ENCODE results near the gene MATK.
A peak's percentile ranks its signal among the peaks of the same experiment; 100 is the strongest.
"Not testable (repeated sequence)": the region's sequence is repeated elsewhere in the genome, so short reads cannot be mapped to it uniquely, and the experiment has no call there.

The MATK gene

DNA sequence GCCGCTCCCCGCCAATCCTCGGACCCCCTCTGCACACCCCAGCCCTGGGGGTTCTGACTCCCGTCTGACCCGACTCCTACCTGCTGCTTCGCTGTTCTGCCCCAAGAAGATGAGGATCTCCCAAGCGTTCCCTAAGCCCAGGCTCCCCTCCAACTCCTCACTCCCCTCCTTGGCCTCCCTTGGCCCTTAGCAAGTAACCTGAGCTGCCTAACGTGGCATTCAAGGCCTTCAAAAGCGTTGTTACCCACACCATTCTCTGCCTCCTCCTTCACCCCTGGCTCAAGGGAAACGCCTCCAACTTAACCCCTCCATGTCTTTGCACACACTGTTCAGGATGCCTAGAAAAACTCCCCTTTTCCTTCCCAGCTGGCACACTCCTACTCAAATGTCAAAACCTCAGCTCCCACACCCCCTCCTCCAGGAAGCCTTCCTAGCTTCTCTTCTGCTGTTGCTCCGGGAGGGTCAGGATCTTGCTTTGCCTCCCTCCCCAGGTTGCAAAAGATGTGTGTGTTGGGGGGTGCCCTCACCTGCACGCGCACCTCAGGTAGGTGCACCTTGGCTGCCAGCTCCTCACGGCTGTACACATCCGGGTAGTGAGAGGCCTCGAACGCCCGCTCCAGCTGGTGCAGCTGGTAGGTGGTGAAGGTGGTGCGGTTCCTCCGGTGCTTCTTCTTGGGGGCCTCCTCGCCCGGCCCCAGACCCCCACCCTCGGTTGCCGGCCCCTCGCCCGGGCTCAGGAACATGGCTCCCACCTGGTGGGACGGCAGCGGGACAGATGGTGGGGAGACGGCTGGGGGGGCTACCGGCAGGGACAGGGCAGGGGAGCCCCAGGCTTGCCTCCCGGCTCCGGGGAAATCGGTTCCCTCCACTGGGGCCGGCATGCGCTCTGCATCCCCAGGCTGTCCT lies 14.9 kb downstream of the MATK start:
- no peak for DNase-seq (ENCODE audit: low read depth in 4 of 4, low spot score in 1 of 4)

DNA sequence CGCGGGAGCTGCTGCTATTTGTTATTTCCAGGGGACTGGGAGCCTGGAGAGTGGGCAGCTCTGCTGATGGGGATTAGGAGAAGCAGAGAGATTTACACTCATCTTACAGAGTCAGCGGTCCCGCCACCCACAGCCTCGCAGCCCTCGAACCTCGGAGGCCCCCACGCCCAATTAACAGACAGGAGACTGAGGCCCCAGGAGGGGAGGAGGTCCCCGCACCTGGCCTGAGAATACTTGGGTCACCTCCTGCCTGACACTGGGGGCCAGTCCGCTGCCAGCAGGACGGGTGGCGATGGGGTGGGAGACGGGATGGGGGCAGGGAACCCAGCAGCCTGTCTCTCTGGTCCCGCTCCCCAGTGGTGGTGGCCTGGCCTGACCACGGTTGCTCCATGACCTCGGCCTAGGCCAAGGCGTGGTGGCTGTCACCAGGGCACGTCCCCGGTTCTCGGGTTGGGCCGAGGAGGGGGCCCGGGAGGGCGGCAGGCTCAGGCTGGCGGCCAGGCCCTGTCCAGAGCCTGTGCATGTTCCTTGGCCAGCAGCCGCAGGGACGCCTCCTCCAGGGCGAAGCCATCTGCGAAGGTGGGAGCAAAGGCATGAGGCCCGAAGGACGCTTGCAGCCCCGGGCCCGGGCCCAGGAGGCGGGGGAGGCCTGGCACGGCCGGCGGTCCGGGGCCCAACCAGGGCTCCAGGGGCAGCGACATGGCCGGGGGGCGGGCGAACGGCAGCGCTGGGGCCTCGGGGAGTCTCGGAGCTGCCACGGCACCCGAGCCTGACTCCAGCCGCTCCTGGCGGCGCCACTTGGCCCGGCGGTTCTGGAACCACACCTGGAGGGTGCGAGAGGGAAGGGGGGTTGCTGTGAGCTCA lies 15.8 kb downstream of the MATK start:
- DNase-seq (ENCODE audit: low read depth in 4 of 4, low spot score in 1 of 4), result no peak

DNA sequence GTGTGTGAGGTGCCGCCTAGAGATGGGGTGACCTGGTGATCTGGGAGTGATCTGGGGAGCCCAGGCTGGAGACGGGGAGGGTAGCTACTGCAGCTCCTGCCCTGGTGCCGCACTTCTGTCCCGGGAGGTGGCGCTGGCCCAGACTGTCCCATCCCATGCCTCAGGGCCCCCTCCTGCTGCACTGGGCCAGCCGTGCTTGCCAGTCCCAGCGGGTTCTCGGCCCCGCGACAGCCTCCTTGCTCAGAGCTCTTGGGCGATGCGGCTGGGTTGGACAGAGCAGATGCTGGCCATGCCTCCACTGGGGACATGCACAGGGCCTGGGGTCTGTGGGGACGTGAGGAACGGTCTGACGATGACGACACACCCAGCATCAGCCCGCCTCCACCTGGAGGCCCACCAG lies 16.7 kb downstream of the MATK start:
- no peak for DNase-seq (ENCODE audit: low read depth in 4 of 4, low spot score in 1 of 4)

DNA sequence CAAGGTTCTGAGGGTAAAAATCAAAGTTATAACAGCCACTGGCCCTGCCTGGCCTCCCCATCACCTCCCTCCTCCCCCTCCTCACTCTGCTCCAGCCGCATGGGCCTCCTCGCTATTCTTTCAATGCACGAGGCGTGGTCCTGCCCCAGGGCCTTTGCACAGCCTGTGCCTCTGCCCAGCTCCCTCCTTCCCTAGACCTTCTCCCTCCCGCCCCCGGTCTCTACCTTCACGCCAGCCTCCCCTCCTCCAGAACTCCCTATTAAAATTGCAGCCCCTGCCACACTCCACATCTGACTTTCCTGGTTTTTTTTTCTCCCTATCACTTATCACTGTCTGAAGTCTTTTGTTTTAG lies 17.5 kb downstream of the MATK start:
- no peak for DNase-seq (ENCODE audit: low read depth in 4 of 4, low spot score in 1 of 4)

DNA sequence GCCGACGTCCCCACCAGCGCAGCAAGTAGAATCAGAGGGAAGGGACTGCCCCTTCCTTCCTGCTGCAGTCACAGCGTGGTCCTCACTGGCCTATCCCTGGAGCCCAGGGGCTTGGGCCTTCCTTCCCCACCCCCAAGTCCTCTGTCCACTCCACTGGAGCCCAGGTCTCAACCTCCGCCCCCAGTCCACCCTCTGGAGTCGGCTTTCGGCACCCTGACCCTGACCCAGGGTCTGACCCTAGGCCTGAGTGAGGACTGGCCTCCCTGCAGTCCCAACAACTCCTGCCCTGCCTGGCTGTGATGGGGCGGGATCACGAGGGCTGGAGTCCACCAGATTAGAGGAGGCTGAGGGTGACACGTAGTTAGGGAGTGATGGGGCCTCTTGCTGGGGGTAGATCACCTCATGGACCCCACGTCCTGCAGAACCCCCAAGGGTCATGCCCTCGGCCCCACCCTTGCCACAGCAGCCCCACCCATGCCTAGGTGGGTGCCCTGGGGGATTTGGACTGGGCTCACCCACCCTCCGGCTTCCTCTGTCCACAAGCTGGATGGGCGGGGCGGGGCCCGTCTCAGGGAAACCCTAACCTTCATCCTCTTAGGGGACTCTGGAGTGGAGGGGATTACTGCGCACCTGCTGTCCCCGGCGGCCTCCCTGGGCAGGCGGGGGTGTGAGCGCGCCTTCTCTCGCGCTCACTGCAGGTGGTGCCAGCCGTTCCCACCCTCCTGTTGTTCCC lies 18.0 kb downstream of the MATK start:
- no peak for DNase-seq (ENCODE audit: low read depth in 4 of 4, low spot score in 1 of 4)

DNA sequence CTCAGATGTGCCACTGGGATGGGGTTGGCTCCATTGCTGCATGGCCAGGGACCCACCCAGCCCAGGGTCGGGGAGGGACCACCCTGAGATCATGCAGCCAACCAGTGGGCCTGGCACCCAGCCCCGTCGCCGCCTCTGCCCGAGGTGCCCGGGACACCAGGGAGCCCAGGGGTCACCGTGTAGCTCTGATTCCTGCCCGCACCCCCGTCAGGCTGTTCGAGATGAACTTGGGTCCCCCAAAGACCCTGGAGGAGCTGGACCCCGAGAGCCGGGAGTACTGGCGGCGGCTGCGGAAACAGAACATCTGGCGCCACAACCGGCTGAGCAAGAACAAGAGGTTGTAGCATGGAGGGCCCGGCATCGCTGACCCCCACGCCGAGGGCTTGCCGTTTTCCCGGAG lies 19.1 kb downstream of the MATK start:
- no peak for DNase-seq (ENCODE audit: low read depth in 4 of 4, low spot score in 1 of 4)

DNA sequence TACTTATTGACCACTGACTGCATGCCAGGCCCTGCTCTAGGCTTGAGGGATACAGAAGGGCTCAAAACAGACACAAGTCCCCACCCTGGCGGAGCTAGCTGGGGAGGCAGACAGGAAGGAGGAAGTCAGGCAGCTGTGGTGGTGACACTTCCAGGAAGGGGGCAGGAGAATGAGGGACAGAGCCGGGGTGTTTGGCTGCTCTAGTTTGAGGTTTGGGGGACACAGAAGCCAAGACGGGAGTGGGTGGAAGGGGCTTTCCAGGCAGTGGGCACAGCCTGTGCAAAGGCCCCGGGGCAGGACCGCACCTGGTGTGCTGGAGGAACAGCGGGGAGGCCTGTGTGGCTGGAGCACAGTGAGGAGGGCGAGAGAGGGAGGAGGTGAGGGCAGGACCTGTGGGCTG lies 19.7 kb downstream of the MATK start:
- no peak for DNase-seq (ENCODE audit: low read depth in 4 of 4, low spot score in 1 of 4)

DNA sequence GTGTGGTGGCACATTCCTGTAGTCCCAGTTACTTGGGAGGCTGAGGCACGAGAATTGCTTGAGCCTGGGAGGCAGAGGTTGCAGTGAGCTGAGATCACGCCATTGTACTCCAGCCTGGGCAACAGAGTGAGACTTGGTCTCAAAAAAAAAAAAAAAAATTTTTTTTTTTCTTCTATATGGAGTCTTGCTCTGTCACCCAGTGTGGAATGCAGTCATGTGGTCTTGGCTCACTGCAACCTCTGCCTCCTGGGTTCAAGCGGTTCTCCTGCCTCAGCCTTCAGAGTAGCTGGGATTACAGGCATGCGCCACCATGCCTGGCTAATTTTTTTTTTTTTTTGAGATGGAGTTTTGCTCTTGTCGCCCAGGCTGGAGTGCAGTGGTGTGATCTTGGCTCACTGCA lies 20.4 kb downstream of the MATK start:
- not testable (repeated sequence) for DNase-seq (ENCODE audit: low read depth in 4 of 4, low spot score in 1 of 4)

DNA sequence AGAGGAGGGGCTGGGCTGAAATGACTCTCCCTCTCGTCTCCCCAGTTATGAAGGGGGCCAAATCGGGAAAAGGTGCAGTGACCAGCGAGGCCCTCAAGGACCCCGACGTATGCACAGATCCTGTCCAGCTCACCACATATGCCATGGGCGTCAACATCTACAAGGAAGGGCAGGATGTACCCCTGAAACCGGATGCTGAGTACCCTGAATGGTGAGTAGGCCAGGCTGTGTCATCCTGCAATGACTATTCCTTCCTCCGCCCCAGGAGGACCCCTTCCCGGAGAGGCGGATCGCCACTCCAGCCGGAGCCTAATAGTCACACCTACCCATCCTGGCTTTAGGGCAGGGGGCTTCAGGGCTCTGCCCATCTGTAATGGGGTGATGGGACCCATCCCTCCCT lies 21.1 kb downstream of the MATK start:
- DNase-seq (ENCODE audit: low read depth in 4 of 4, low spot score in 1 of 4), result no peak

DNA sequence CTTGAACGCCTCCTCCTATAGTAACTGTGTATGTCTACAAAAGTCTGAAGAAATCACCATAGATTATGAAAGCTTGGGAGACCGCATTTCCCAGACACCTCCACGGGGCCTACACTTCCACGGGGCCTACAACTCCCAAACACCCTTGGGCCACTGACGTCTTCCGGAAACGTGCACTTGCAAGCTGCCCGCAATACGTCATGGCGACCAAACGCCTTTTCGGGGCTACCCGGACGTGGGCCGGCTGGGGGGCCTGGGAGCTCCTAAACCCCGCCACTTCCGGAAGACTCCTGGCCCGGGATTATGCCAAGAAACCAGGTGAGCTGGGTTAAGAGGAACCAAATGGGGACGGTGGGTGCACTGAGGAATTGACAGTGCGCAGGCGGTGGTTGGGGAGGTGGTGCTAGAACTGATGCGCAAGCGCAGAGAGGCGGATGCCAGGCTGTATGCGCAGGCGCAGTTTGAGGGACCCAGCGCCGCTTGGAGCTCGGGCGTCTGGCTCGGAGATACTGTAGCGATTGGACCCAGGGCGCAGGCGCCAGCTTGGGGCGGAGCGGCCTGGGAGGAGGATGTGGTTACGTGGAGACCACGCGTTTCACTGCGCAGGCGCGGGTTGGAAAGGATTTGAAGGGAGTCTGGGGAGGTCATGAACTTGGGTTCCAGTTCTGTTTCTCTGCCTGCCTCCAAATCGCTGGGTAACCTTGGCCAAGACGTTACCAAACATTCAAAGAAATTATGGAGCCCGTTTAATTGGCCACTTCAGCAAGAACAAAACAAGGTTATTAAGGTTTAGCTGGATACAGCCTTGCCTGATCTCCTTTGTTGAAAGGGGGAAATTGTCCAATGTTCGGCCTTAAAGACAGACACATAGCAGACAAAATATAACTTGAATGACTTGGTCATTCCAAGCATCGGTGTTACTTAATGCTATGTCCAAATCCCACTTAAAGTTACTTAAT lies 23.4 kb downstream of the MATK start, which contains the start of gene MRPL54:
Gene MRPL54 (plus strand): TSS at position 182 of the 959 bp plus-strand sequence. CDS start 19 bp downstream, at position 201.
- peak; percentile 97 to 99 (median 98) for DNase-seq (ENCODE audit: low read depth in 4 of 4, low spot score in 1 of 4)

DNA sequence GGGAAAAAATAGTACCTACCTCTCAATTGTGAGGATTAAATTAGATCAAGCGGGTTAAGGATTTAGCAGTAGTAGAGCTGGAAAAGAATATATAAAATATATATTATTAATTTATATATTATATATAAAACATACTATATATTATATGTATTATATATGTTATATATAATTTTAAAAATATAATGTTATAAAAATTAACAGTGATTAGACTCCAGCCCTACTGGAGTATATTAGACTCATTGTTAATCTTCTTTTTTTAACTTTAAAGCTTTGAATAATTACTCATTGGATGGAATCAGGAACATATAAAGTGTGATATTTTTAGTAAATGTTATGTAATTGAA lies 24.1 kb downstream of the MATK start:
- no peak for DNase-seq (ENCODE audit: low read depth in 4 of 4, low spot score in 1 of 4)

DNA sequence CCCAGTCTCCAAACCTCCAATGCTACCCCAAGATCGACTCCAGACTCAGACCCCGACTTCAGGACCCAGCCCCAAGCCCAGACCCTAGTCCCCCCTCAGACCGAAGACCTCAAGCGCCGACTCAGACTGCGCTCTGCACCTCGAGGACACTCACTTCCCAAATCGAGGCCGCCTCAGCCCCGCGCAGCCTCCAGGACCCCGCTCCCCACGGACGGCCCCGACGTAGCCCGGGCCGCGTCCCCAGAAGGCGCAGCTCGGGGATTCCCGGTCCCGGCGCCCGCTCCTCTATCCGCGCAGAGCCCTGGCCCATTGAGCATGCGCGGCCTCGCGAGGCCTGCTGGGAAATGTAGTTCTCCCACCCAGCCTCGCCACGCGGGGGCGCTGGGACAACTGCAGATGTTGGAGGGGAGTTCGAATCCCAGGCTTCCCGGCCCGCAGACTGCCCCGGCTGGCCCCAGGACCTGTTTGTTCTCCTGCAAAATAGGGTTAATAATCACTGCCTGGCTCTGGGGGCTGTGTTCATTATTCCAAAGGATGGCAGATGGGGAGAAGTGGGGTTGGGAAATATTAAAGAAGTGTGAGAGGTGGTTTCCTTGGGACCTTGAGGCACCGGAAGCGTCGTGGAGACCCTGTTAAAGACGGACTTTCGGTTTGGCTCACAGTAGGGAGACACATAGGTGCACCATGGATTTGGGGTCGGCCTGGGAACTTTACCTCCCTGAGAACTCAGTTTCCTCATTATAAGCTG lies 24.6 kb downstream of the MATK start, which contains the start of gene APBA3:
Gene APBA3 (minus strand): TSS at position 311 of the 748 bp plus-strand sequence. CDS start 1,428 bp downstream, outside the sequence.
- DNase-seq (ENCODE audit: low read depth in 4 of 4, low spot score in 1 of 4), result peak; percentile 94 to 97 (median 96)

DNA sequence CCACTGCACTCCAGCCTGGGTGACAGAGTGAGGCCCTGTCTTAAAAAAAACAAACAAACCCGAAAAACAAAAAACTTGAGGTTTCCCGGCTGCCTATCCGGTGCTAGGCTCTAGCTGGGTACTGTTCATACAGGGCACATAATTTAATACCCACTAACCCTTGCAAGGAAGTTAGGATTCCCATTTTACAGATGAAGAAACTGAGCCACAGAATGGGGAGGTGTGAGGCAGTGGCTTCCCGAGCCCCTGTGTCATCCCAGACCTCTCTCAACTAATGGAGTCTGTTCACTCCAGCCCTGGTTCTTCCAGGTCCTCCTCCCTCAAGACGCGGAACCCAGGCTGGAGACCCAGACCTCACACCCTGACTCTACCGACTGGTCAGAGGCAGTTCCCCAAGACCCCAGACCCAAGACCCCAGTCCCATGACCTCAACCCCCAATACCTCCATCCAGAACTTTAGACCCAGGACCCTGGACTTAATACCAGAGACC lies 25.3 kb downstream of the MATK start:
- no peak for DNase-seq (ENCODE audit: low read depth in 4 of 4, low spot score in 1 of 4)

DNA sequence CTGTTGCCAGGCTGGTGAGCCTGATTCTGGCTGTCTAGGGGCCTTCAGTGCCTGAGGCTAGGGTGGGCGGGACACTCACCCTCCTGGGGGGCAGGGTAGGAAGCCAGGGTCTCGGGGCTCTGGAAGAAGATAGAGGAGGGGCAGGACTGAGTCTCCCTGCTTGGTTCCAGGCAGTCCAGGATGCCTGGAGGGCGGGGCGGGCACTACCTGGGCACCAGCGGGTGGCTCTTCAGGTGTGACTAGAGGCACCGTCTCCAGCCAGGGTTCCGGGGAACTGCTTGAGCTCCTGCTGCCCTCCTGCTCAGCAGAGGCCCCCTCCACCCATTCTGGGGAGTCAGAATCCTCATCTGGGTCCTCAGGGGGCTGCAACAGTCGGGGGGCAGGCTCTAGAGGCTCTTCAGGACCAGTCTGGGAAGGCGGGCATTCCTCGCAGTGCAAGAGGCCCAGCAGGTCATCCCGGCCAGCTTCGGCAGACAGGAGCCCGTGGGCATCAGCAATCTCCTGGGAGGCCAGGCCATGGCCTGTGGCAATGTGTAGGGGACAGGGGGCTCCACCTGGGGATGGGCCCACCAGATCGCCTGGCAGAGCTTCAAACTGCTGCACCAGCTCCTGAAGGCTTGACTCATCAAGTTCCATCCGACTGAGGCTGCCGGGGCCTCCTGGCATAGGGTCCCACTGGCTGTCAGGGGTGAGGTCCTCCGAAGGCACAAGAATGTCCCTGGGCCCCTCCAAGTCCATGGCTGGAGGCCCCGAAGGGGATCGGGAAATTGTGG lies 26.5 kb downstream of the MATK start:
- no peak for DNase-seq (ENCODE audit: low read depth in 4 of 4, low spot score in 1 of 4)

DNA sequence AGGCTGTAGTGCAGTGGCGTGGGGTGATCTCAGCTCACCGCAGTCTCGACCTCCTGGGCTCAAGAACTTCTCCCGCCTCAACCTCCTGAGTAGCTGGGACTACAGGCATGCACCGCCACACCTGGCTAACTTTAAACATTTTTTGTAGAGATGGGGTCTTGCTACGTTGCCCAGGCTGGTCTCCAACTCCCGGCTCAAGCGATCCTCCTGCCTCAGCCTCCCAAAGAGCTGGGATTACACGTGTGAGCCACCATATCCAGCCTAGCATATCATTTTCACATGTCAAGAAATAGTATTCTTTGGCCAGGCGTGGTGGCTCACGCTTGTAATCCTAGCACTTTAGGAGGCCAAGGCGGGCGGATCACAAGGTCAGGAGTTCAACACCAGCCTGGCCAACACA lies 27.9 kb downstream of the MATK start:
- DNase-seq (ENCODE audit: low read depth in 4 of 4, low spot score in 1 of 4), result not testable (repeated sequence)

DNA sequence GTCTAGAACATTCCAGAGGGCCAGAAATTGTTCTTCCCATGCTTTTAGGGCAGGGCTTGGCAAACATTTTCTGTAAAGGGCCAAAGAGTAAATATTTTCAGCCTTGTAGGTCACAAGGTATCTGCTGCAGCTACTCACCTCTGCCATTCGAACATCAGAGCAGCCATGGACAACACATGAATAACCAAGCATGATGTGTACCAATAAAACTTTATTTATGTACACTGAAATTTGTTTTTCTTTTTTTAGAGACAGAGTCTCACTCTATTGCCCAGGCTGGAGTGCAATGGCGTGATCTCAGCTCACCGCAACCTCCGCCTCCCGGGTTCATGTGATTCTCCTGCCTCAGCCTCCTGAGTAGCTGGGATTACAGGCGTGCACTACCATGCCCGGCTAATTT lies 28.5 kb downstream of the MATK start:
- DNase-seq (ENCODE audit: low read depth in 4 of 4, low spot score in 1 of 4), result not testable (repeated sequence)

DNA sequence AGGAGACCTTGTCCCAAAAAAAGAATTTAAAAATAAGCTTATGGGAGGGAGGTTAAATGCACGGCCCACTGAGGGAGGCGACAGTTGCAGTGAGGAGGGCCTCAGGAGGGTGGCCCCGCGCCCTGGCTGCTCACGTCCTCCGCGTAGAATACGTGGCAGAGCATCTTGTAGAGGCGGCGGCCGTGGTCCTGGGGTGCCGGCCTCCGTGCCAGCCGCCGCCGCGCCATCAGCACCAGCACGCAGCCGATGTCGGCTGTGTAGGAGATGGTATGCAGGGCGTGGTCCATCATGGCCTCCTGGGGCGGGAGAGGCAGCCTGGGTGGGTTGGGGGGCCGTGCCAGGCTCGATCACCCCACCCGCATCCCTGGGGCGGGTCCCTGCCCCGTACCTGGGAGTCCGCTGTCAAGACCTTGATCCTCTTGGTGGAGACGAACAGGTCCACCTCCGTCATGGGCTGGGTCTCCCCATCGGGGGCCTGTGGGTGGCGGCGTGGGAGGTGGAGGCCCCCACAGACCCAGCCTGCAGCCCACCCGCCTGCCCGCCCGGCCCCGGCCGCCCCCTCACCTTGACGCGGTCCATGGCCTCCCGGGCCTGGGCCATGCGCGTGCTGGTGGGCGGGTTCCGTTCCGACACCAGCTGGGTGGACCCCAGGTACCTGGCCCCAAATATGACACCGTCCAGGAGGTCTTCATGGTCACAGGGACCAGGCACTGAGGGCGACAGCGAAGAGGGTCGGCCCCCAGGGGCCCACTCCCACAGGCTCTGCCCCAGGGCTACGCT lies 32.4 kb downstream of the MATK start:
- DNase-seq (ENCODE audit: low read depth in 4 of 4, low spot score in 1 of 4), result no peak

DNA sequence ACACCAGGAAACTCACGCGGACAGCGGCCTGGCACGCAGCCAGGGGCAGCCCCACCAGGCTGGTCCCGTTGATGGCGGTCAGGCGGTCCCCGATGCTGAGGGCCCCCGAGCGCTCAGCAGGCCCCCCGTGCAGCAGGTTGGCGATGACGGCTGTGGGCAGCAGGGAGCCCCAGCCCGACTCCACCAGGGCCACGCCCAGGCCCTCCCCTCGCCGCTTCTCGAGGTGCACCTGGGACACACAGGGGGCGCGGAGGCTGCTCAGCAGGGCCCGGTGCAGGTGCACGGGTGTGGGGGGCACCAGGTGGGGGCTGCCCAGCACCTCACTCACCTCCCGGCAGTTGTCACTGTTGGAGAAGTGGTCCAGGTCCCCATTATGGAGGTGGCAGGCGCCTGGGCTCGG lies 33.7 kb downstream of the MATK start:
- DNase-seq (ENCODE audit: low read depth in 4 of 4, low spot score in 1 of 4), result no peak

Data from stimulated activated CD4-positive, alpha-beta T cell treated with anti-CD3 and anti-CD28 coated beads, Interleukin-1b, Interleukin-23, amount 100 ng/mL, for 24 hours (primary cell).